ENCODE results near the gene TECR.
"Not testable (repeated sequence)": the region's sequence is repeated elsewhere in the genome, so short reads cannot be mapped to it uniquely, and the experiment has no call there.

TECR gene

DNA sequence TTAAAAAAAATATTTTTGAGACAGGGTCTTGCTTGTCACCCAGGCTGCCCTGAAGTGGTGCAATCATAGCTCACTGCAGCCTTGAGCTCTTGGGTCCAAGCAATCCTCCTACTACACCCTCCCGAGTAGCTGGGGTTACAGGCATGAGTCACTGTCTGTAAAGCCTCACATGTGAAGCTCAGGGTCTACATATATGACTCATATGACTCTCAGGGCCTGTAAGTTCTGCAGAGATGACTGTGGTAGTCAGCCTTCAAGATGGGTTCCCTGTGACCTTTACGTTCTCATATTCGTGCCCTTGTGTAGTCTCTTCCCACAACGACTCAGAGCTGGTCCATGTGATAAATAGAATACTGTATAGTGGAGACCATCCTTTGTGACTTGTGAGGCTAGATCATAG, 60.0 kb downstream of the TECR start:
- DNase-seq (ENCODE audit: low spot score) = not testable (repeated sequence)

DNA sequence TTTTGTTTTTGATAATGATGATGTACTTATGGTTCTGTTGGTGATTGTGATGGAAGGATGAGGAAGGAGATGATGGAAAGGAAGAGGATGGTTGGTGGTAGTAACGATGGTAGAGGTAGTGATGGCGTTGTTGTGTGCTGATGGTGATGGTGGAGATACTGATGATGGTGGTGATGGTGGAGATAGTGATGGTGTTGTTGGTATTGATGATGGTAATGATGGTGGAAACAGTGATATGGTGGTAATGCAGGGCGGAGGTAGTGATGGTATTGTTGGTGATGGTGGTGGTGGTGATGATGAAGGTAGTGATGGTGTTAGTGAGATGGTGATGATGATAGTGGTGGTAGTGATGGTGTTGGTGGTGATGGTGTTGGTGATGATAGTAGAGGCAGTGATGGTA, 66.2 kb downstream of the TECR start:
- no peak for DNase-seq (ENCODE audit: low spot score)

DNA sequence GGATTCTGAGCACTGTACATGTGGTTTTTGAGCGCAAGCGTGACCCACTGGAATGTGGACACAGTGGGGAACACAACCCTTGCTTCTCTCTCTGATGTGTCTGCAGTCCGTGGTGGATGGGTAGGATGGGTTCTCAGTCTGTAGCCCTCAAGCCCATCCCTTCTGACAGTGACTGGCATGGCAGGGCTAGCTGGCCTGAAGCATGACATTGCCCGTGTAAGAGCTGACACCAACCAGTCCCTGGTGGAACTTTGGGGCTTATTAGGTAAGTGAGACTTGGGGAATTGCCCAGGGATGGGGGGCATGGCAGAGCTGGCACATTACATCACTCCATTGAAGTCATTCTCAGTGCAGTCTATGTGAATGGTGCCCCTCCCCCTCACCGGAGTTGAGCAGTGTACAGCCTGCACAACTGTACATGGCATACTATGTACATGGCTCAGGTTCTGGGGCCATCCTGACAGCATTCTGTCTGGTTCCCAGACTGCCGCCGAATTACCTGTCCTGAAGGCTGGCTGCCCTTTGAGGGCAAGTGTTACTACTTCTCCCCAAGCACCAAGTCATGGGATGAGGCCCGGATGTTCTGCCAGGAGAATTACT, 70.3 kb downstream of the TECR start:
- DNase-seq (ENCODE audit: low spot score) = no peak

DNA sequence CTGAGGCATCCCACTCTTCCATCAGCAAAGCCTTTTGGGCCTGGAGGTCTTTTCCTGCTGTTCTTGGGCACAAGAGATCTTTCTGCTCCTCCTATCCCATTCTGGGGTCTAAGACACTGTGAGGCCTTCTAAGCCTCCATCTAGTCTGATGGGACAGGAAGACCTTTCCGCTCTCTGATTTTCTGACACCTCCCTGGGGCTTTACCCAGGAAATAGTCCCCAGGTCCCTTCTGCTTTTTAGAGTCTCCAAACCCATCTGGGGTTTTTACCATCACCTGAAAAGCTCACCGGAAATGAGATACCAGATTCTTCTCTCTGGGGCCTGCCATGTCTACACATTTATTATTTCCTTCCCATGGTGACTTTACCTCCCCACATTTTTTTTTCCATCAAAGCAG, 74.6 kb downstream of the TECR start:
- no peak for DNase-seq (ENCODE audit: low spot score)

DNA sequence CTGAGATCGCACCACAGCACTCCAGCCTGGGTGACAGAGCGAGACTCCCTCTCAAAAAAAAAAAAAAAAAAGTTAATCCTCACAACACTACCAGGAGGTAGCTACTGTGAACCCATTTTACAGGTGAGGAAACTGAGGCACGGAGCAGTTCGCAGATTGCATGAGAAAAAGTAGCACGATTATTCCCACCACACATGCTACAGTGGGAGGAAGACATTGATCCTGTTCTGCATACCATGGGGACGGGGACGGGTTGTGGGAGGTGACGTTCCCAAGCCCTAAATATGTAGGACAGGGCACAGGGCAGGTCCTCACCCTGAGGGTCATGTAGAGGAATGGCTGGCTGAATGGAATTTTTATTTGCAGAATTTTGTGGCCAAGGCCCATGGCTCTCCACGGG, 77.2 kb downstream of the TECR start:
- DNase-seq (ENCODE audit: low spot score) = no peak

DNA sequence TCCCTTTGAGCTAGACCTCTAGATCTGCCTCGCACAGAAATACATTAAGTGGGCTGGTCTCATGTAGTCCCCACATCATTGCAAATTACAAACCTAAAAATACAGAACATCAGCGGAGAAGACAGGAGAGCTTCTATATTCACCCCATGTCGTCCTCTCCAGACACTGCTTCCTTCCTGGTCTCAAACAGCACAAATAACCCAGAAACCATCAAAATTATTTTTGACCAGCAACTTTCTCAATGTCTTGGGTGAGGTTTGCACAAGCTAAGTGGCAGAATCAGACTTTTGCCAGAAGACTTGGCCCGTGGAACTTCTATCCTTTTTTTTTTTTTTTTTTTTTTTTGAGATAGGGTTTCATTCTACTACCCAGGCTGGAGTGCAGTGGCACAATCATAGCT, 81.7 kb downstream of the TECR start:
- peak; percentile 32 for DNase-seq (ENCODE audit: low spot score)

DNA sequence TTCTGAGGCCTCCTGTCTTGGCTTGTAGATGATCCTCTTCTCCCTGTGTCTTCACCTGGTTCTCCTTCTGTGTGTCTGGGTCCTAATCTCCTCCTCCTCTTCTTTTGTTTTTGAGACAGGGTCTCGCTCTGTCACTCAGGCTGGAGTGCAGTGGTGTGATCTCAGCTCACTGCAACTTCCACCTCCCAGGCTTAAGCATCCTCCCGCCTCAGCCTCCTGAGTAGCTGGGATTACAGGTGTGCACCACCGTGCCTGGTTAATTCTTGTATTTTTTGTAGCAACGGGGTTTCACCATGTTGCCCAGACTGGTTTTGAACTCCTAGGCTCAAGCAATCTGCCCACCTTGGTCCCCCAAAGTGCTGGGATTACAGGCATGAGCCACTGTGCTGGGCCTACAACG, 82.8 kb downstream of the TECR start:
- not testable (repeated sequence) for DNase-seq (ENCODE audit: low spot score)

DNA sequence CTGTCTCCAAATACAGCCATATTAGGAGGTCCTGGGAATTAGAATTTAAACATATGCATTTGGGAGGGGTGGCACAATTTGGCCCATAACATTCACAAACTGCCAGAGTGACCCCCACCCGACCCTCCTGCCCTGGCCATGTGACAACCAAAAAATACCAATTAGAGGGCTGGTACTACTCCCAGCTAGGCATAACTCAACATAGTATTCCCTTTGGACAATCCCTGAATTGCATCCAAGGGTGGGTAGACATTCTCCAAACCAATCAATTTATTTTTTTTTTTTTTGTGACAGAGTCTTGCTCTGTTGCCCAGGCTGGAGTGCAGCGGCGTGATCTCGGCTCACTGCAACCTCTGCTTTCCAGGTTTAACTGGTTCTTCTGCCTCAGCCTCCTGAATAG, 83.3 kb downstream of the TECR start:
- no peak for DNase-seq (ENCODE audit: low spot score)

DNA sequence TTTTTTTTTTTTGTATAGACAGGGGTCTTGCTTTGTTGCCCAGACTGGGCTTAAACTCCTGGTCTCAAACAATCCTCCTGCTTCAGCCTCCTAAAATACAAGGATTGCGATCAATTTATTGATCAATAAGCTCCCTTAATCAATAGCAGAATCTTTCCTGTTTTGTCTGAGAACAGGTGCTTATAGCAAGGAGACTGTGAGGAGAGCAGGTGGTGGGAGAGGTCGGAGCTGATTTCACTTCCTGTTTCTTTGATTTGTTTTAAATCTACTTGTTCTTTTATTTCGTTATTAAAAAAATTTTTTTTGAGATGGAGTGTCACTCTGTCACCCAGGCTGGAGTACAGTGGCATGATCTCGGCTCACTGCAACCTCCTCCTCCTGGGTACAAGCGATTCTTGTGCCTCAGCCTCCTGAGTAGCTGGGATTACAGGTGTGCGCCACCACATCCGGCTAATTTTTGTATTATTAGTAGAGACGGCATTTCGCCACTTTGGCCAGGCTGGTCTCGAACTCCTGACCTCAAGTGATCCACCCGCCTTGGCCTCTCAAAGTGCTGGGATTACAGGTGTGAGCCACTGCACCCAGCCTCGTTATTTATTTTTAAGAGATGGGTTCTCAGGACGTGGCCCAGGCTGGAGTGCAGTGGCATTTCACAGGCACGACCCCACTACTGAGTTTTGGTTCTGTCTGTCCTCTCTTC, 84.2 kb downstream of the TECR start:
- DNase-seq (ENCODE audit: low spot score) = not testable (repeated sequence)

DNA sequence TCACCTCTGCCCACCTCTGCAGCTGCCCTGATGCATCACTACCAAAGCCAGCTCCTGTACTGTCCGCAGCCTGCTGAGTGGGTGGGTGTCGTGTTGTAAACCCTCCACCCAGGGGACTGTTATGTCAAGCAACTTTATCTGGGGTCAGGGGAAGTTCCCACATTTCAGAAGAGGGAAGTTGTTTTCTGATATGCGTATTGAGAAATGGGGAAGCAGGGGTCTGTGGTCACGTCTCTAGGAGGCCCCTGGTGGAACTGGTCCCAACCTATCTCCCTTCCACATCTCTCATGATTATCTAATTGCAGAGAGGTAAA, 84.7 kb downstream of the TECR start:
- DNase-seq (ENCODE audit: low spot score) = peak; percentile 34
